Measurements from ENCODE around the gene CAMTA1. TPM values are rescaled to one million over a fixed set of nuclear protein-coding genes. Genes with fewer than 3 reads are reported as not detected.

Gene CAMTA1
- polyA plus RNA-seq, 1 of the 3 experiments (the other 2 are of a cell fraction) = 63.1 TPM

- TF ChIP-seq, protein P1, sequence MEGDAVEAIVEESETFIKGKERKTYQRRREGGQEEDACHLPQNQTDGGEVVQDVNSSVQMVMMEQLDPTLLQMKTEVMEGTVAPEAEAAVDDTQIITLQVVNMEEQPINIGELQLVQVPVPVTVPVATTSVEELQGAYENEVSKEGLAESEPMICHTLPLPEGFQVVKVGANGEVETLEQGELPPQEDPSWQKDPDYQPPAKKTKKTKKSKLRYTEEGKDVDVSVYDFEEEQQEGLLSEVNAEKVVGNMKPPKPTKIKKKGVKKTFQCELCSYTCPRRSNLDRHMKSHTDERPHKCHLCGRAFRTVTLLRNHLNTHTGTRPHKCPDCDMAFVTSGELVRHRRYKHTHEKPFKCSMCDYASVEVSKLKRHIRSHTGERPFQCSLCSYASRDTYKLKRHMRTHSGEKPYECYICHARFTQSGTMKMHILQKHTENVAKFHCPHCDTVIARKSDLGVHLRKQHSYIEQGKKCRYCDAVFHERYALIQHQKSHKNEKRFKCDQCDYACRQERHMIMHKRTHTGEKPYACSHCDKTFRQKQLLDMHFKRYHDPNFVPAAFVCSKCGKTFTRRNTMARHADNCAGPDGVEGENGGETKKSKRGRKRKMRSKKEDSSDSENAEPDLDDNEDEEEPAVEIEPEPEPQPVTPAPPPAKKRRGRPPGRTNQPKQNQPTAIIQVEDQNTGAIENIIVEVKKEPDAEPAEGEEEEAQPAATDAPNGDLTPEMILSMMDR (IDR thresholded peaks at IDR 0.05) = no peak
- TF ChIP-seq RFX5 (IDR thresholded peaks at IDR 0.05; ENCODE audit: low read length) (no peak), GATA2 (CRISPR knock-in tag; IDR thresholded peaks at IDR 0.05) (no peak)
These were observed 151.8 kb downstream of the CAMTA1 start (continued) for GRCh38 chr1:6937048-6937447.

DNA sequence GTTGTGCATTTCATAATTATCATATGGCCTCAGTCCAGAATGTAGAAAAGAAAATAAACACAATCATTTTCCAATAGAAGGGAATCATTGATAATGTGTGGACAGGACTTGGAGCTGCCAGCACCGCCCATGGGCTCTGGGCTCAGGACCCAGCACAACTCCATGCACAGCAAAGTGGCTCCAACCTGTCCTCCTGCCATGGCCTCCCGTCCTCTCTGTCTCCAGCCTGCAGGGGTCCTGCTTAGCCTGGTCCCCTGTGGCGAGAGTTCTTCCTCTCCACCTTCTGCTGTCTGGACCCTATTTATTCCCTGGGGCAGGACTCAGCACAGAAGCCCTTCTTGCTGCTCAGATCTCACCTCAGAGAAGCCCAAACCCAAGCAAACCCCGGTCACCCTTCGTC lies 154.1 kb downstream of the CAMTA1 start:
- CTCF ChIA-PET = no interaction called here
- H3K79me2 ChIP-seq (ENCODE audit: insufficient read depth) = no peaks in the 10 kb centered on the region
- no peak overlapping the region for H3K9ac ChIP-seq
- no peak overlapping the region for H2AFZ ChIP-seq (ENCODE audit: low read depth)
- POLR2A ChIA-PET = no interaction called here
- WGBS (ENCODE audit: low lambda C conversion rate) = 65% methylated on average over 5 of the region's 5 CpGs
- H3K4me1 ChIP-seq (ENCODE audit: control insufficient read depth in 1 of 2, insufficient read depth in 2 of 2, low read depth in 1 of 2, low read length in 1 of 2) = peaks cover 0 to 18% of the 10 kb centered on the region in 2 experiments; a peak in 2 of 4 replicates
- no peaks in the 10 kb centered on the region for H3K9me2 ChIP-seq
- H3K9me3 ChIP-seq = no peaks in the 10 kb centered on the region
- no peaks in the 10 kb centered on the region for H3K36me3 ChIP-seq (replicated peaks in 1 of 2; ENCODE audit: control insufficient read depth in 1 of 2, insufficient read depth in 2 of 2, low read length in 1 of 2)
- H3K27me3 ChIP-seq (ENCODE audit: insufficient read depth) = no peaks in the 10 kb centered on the region; the same call in 1 of the 2 replicates
- no peaks in the 10 kb centered on the region for H4K20me1 ChIP-seq (ENCODE audit: insufficient read depth)
- no peaks in the 10 kb centered on the region for H3F3A ChIP-seq (replicated peaks; ENCODE audit: insufficient read depth)
- H3K27ac ChIP-seq (ENCODE audit: low read depth in 2 of 2, low read length in 1 of 2) = no peak overlapping the region
- H3K4me3 ChIP-seq (ENCODE audit: low read depth in 2 of 2, low read length in 1 of 2) = no peak overlapping the region
- no peak for DNase-seq
- TF ChIP-seq FOSL2 (IDR thresholded peaks at IDR 0.05; ENCODE audit: borderline replicate concordance, low read depth) = no peak
- no peak for TF ChIP-seq IRF3 (IDR thresholded peaks at IDR 0.05; ENCODE audit: low read depth, low read length)
- TF ChIP-seq RAD21 (IDR thresholded peaks at IDR 0.05; ENCODE audit: low read length) = no peak
- no peak for TF ChIP-seq MXI1 (IDR thresholded peaks at IDR 0.05; ENCODE audit: low read depth, low read length)
- TF ChIP-seq RCOR1 (IDR thresholded peaks at IDR 0.05; ENCODE audit: low read length) = no peak
- H3K4me2 ChIP-seq = no peak overlapping the region

GRCh38 chr1:6941786-6942185 lies 156.5 kb downstream of the CAMTA1 start:
- Histone ChIP-seq H3K4me1 (ENCODE audit: control insufficient read depth in 1 of 2, insufficient read depth in 2 of 2, low read depth in 1 of 2, low read length in 1 of 2) (no peaks in the 10 kb centered on the region), H3K9me2 (no peaks in the 10 kb centered on the region), H3K27me3 (ENCODE audit: insufficient read depth) (no peaks in the 10 kb centered on the region), H3F3A (replicated peaks; ENCODE audit: insufficient read depth) (no peaks in the 10 kb centered on the region), H3K9me3 (no peaks in the 10 kb centered on the region), H3K4me2 (no peak overlapping the region), H3K4me3 (ENCODE audit: low read depth in 2 of 2, low read length in 1 of 2) (no peak overlapping the region), H3K9ac (no peak overlapping the region), H2AFZ (ENCODE audit: low read depth) (no peak overlapping the region), H3K79me2 (ENCODE audit: insufficient read depth) (no peaks in the 10 kb centered on the region), H3K27ac (ENCODE audit: low read depth in 2 of 2, low read length in 1 of 2) (no peak overlapping the region), H4K20me1 (ENCODE audit: insufficient read depth) (no peaks in the 10 kb centered on the region), H3K36me3 (replicated peaks in 1 of 2; ENCODE audit: control insufficient read depth in 1 of 2, insufficient read depth in 2 of 2, low read length in 1 of 2) (no peaks in the 10 kb centered on the region)
- 66% methylated on average over 4 of the region's 5 CpGs for WGBS (ENCODE audit: low lambda C conversion rate)
- POLR2A ChIA-PET = no interaction called here
- CTCF ChIA-PET = no interaction called here
- DNase-seq = no peak
- TF ChIP-seq ELF1 (IDR thresholded peaks at IDR 0.05) (no peak), POLR2AphosphoS5 (IDR thresholded peaks at IDR 0.05; ENCODE audit: low read depth, low read length) (no peak), FOXJ3 (CRISPR knock-in tag; IDR thresholded peaks at IDR 0.05) (no peak), IRF3 (IDR thresholded peaks at IDR 0.05; ENCODE audit: low read depth, low read length) (no peak), FOXM1 (IDR thresholded peaks at IDR 0.05; ENCODE audit: low read depth) (no peak), RXRA (IDR thresholded peaks at IDR 0.05; ENCODE audit: borderline replicate concordance, low read depth) (no peak), EZH2phosphoT487 (IDR thresholded peaks at IDR 0.05; ENCODE audit: borderline replicate concordance, low read depth) (no peak), ZBTB33 (IDR thresholded peaks at IDR 0.05; ENCODE audit: borderline replicate concordance, low read depth) (no peak), NFIC (IDR thresholded peaks at IDR 0.05; ENCODE audit: borderline replicate concordance) (no peak), GABPA (IDR thresholded peaks at IDR 0.05; ENCODE audit: low read depth) (no peak), FOSL2 (IDR thresholded peaks at IDR 0.05; ENCODE audit: borderline replicate concordance, low read depth) (no peak), RCOR1 (IDR thresholded peaks at IDR 0.05; ENCODE audit: low read length) (no peak), GATA2 (CRISPR knock-in tag; IDR thresholded peaks at IDR 0.05) (no peak), CHD2 (IDR thresholded peaks at IDR 0.05; ENCODE audit: low read length, partially characterized antibody) (no peak), TAF1 (IDR thresholded peaks at IDR 0.05; ENCODE audit: borderline replicate concordance, low read depth, low read length) (no peak)
- TF ChIP-seq, protein P2, sequence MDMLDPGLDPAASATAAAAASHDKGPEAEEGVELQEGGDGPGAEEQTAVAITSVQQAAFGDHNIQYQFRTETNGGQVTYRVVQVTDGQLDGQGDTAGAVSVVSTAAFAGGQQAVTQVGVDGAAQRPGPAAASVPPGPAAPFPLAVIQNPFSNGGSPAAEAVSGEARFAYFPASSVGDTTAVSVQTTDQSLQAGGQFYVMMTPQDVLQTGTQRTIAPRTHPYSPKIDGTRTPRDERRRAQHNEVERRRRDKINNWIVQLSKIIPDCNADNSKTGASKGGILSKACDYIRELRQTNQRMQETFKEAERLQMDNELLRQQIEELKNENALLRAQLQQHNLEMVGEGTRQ (IDR thresholded peaks at IDR 0.05; ENCODE audit: borderline replicate concordance, low read depth, low read length) = no peak
